ENCODE measurements around the gene SLC16A5. TPM values are rescaled to one million over a fixed set of nuclear protein-coding genes. Genes with fewer than 3 reads are reported as not detected.

SLC16A5 gene
- total RNA-seq, 1 donor from 2014 or later, result 3.0 TPM

GRCh38 chr17:75051941-75052340, 35.8 kb upstream of the SLC16A5 start:
- H3K27me3 Mint-ChIP-seq (ENCODE audit: low read depth), result no peaks in the 10 kb centered on the region
- no peaks in the 10 kb centered on the region for H3K9me3 Mint-ChIP-seq (ENCODE audit: low read depth)
- no peak overlapping the region for H3K27ac Mint-ChIP-seq (ENCODE audit: unreplicated experiment)
- no peak for TF ChIP-seq CTCF (IDR thresholded peaks at IDR 0.05)
- peaks cover 18% of the 10 kb centered on the region for H3K4me1 Mint-ChIP-seq (ENCODE audit: low read depth)
- DNase-seq (ENCODE audit: low spot score), result no peak
- H3K4me3 Mint-ChIP-seq (ENCODE audit: unreplicated experiment), result no peak overlapping the region
- peaks cover 17% of the 10 kb centered on the region for H3K36me3 Mint-ChIP-seq (ENCODE audit: low read depth)

GRCh38 chr17:75059369-75060345, 28.1 kb upstream of the SLC16A5 start:
- TF ChIP-seq CTCF (IDR thresholded peaks at IDR 0.05), result peak; percentile 81
- DNase-seq (ENCODE audit: low spot score), result peak; percentile 72
- peaks cover 11% of the 10 kb centered on the region for H3K4me1 Mint-ChIP-seq (ENCODE audit: low read depth)
- H3K27ac Mint-ChIP-seq (ENCODE audit: unreplicated experiment), result peak overlapping the region; percentile 69
- no peaks in the 10 kb centered on the region for H3K27me3 Mint-ChIP-seq (ENCODE audit: low read depth)
- H3K4me3 Mint-ChIP-seq (ENCODE audit: unreplicated experiment), result no peak overlapping the region
- H3K36me3 Mint-ChIP-seq (ENCODE audit: low read depth), result peaks cover 24% of the 10 kb centered on the region
- H3K9me3 Mint-ChIP-seq (ENCODE audit: low read depth), result no peaks in the 10 kb centered on the region

- Mint-ChIP-seq H3K27me3 (ENCODE audit: low read depth) (no peaks in the 10 kb centered on the region), H3K4me1 (ENCODE audit: low read depth) (peaks cover 11% of the 10 kb centered on the region), H3K9me3 (ENCODE audit: low read depth) (no peaks in the 10 kb centered on the region), H3K36me3 (ENCODE audit: low read depth) (peaks cover 24% of the 10 kb centered on the region), H3K27ac (ENCODE audit: unreplicated experiment) (no peak overlapping the region), H3K4me3 (ENCODE audit: unreplicated experiment) (no peak overlapping the region)
- TF ChIP-seq CTCF (IDR thresholded peaks at IDR 0.05), result no peak
- no peak for DNase-seq (ENCODE audit: low spot score)
Observed at GRCh38 chr17:75060434-75061054, 27.2 kb upstream of the SLC16A5 start.

GRCh38 chr17:75061055-75061438, 26.7 kb upstream of the SLC16A5 start:
- DNase-seq (ENCODE audit: low spot score), result no peak
- Mint-ChIP-seq H3K36me3 (ENCODE audit: low read depth) (peaks cover 24% of the 10 kb centered on the region), H3K4me1 (ENCODE audit: low read depth) (peaks cover 11% of the 10 kb centered on the region), H3K4me3 (ENCODE audit: unreplicated experiment) (no peak overlapping the region), H3K27ac (ENCODE audit: unreplicated experiment) (no peak overlapping the region), H3K27me3 (ENCODE audit: low read depth) (no peaks in the 10 kb centered on the region), H3K9me3 (ENCODE audit: low read depth) (no peaks in the 10 kb centered on the region)
- TF ChIP-seq CTCF (IDR thresholded peaks at IDR 0.05), result no peak

GRCh38 chr17:75061618-75062017, 26.1 kb upstream of the SLC16A5 start:
- Mint-ChIP-seq H3K4me1 (ENCODE audit: low read depth) (peaks cover 11% of the 10 kb centered on the region), H3K27ac (ENCODE audit: unreplicated experiment) (no peak overlapping the region), H3K27me3 (ENCODE audit: low read depth) (no peaks in the 10 kb centered on the region), H3K4me3 (ENCODE audit: unreplicated experiment) (no peak overlapping the region), H3K36me3 (ENCODE audit: low read depth) (peaks cover 19% of the 10 kb centered on the region), H3K9me3 (ENCODE audit: low read depth) (no peaks in the 10 kb centered on the region)
- TF ChIP-seq CTCF (IDR thresholded peaks at IDR 0.05), result no peak
- no peak for DNase-seq (ENCODE audit: low spot score)

Measured in chondrocyte (in vitro differentiated cells).